GM12875 (cell line): ENCODE results near the gene BLMH.

Experiments
- H3K4me3 ChIP-seq: one replicate; pipeline ENCODE4 v1.5.1; 2011; ENCODE audit warnings: low read depth, low read length, control low read depth
- TF ChIP-seq, protein P1 (sequence below): IDR thresholded peaks from 2 replicates; pipeline ENCODE4 v1.5.1; 2011; ENCODE audit warnings: low read depth, mild to moderate bottlenecking, control low read depth, inconsistent platforms, low read length, moderate library complexity, borderline replicate concordance; ENCODE audit not compliant: insufficient read depth

The BLMH gene

DNA sequence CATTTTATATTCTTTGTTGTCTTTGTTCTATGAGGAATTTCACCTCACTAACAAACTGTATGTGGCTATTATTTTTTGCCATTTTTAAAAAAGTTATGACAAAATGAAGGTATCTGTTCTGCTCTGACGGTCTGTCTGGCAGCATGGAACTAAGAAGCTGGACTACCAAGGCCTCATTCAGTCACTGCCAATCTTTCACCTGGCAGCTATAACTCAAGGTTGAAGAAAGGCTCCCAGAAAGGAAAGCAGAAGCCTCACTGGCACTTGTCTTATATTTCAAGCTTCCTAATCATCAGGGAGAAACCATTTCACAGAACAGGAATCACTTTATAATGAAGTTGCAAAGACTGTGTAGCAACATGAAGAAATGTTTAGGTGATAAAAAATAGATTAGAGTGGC is 37.6 kb downstream of the BLMH start:
- no peak overlapping the region for H3K4me3 ChIP-seq
- TF ChIP-seq, protein P1, sequence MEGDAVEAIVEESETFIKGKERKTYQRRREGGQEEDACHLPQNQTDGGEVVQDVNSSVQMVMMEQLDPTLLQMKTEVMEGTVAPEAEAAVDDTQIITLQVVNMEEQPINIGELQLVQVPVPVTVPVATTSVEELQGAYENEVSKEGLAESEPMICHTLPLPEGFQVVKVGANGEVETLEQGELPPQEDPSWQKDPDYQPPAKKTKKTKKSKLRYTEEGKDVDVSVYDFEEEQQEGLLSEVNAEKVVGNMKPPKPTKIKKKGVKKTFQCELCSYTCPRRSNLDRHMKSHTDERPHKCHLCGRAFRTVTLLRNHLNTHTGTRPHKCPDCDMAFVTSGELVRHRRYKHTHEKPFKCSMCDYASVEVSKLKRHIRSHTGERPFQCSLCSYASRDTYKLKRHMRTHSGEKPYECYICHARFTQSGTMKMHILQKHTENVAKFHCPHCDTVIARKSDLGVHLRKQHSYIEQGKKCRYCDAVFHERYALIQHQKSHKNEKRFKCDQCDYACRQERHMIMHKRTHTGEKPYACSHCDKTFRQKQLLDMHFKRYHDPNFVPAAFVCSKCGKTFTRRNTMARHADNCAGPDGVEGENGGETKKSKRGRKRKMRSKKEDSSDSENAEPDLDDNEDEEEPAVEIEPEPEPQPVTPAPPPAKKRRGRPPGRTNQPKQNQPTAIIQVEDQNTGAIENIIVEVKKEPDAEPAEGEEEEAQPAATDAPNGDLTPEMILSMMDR, result no peak

DNA sequence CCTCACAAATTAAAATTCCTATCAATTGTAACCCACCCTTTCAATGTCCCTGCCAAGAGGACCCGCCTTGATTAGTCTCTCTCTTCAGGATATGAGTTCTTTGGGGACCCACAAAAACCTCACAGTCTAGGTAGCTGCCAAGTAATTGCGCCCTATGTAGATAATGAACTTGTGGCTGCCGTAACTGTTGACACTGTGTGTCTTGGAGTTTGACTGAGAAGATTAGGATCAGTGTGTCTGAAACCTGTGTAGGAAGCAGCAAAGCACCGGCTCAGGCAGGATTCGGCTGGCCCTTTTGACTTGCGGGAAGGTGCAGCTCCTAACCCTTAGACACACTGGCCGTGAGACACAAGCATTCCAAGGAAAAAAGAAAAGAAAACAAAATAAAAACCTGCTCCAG is 38.4 kb downstream of the BLMH start:
- TF ChIP-seq, protein P1, result no peak
- no peak overlapping the region for H3K4me3 ChIP-seq

GRCh38 chr17:30251931-30252330 is 39.8 kb downstream of the BLMH start:
- TF ChIP-seq, protein P1, result no peak

GRCh38 chr17:30249460-30249859 is 42.3 kb downstream of the BLMH start:
- H3K4me3 ChIP-seq, result no peak overlapping the region
- TF ChIP-seq, protein P1, result no peak

More at GRCh38 chr17:30251931-30252330, 39.8 kb downstream of the BLMH start:
- no peak overlapping the region for H3K4me3 ChIP-seq

GRCh38 chr17:30248786-30249185 is 43.0 kb downstream of the BLMH start:
- TF ChIP-seq, protein P1, result no peak
- H3K4me3 ChIP-seq, result no peak overlapping the region

DNA sequence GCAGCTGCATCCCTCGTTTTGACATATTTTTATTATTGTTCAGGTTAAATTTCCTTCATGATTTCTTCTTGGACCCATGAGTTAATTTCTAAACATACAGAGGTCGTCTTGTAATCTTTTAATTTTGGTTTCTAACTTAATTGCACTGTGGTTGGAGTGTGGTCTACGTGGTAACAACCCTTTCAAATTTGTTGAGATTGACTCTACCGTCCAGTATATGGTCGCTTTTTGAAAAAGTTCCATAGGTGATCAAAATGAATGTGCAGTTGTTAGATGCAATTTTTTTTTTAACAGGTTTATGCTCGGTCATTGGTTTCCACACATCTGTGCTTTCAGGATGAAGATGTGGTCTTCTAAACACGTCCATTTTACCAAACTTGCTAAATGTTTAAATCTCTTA is 45.3 kb downstream of the BLMH start:
- no peak overlapping the region for H3K4me3 ChIP-seq

GRCh38 chr17:30244853-30245385 is 46.8 kb downstream of the BLMH start:
- TF ChIP-seq, protein P1, result no peak
- H3K4me3 ChIP-seq, result no peak overlapping the region

More for the DNA sequence above, 45.3 kb downstream of the BLMH start:
- TF ChIP-seq, protein P1, result no peak
